Measurements from ENCODE around the gene MGAT4A.
A peak's percentile ranks its signal among the peaks of the same experiment; 100 is the strongest.

The MGAT4A gene

GRCh38 chr2:98658816-98659490 lies 72.0 kb downstream of the MGAT4A start:
- DNase-seq (ENCODE audit: low spot score) = no peak

DNA sequence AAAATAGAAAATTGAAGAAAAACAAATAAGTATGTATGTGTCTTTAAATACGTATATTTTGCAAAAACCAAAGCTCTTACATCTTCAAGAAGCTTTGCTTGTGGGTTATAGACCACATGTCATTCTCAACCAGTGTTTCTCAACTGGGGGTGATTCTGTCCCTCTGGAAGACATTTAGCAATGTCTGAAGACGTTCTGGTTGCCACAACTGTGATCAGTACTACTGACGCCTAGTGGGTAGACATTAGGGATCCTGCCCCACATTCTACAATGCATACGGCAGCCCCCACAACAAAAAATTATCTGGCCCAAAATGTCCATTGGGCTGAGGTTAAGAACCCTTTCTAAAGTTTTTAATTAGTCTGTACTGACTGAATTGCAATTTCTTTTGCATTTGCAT lies 74.1 kb downstream of the MGAT4A start:
- DNase-seq (ENCODE audit: low spot score) = no peak

- no peak for DNase-seq (ENCODE audit: low spot score)
These were observed 76.0 kb downstream of the MGAT4A start for GRCh38 chr2:98654699-98655495.

GRCh38 chr2:98650998-98651397 lies 79.9 kb downstream of the MGAT4A start:
- no peak for DNase-seq (ENCODE audit: low spot score)

DNA sequence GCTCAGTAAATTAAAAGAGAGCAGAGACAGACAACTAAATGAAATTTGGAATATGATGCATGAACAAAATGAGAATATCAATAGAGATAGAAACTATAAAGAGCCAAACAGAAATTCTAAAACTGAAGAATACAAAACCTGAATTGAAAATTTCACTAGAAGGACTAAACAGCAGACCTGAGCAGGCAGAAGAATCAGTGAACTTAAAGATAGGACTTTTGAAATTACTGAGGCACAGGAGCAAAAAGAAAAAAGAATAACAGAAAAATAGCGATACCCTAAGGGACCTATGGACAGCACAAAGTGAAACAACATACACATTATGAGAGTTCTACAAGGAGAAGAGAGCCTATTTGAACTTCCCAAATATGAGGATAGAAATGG lies 80.9 kb downstream of the MGAT4A start:
- no peak for DNase-seq (ENCODE audit: low spot score)

- DNase-seq (ENCODE audit: low spot score) = peak; percentile 83
These were observed 81.6 kb downstream of the MGAT4A start for GRCh38 chr2:98649135-98649991.

DNA sequence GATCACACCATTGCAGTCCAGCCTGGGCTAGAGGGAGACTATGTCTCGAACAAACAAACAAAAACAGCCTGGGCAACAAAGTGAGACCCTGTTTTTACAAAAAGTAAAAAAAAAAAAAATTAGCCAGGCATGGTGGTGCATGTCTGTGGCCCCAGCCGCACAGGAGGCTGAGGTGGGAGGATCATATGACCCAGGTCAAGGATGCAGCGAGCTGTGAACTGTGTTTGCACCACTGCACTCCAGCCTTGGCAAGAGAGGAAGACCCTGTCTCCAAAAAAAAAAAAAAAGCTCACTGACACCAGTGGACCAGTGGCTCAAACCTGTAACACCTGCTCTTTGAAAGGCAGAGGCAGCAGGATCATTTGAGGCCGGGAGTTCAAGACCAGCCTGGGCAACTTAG lies 82.5 kb downstream of the MGAT4A start:
- no peak for DNase-seq (ENCODE audit: low spot score)

DNA sequence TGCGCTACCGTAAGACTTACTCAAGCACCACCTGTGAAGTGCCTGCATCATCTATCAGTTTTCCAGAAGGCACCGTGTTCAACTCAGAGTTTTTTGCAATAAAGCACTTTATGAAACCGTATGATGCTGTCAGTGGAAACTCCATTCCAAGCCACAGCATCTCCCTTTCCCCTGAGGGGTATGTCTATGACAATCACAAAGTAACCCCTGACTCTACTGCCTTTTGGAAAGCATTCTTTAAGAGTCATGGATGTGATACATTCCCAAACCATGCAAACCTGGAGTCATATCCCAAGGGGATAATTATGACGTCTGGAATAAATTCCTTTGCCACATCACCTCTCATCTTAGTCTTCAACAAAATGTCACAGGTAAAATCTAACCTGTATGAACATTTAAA lies 83.3 kb downstream of the MGAT4A start:
- DNase-seq (ENCODE audit: low spot score) = no peak

- DNase-seq (ENCODE audit: low spot score) = no peak
These were observed 87.3 kb downstream of the MGAT4A start for GRCh38 chr2:98643496-98644100.

GRCh38 chr2:98637401-98638147 lies 93.4 kb downstream of the MGAT4A start:
- DNase-seq (ENCODE audit: low spot score) = no peak

- DNase-seq (ENCODE audit: low spot score) = no peak
These were observed 96.4 kb downstream of the MGAT4A start for GRCh38 chr2:98634406-98635092.

DNA sequence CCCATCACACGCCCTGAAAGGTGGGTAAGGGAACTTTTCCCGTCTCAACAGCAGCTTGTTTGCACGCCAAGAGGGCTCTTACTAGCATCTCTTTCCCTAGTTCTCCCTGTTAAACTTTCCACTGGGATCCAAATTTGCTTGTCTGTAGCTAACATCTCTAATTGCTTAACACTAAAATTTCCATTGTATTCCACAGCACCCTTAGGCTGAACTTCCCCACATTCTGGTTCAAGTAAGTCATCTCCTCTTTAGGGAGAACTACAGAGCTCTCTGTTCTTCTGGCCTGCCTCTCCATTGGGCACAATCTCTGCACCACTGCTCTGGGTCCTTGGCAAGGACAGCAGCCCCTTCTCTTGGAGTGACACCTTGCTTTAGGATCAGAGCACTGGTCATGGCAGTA lies 98.6 kb downstream of the MGAT4A start:
- no peak for DNase-seq (ENCODE audit: low spot score)

GRCh38 chr2:98623657-98624056 lies 107.3 kb downstream of the MGAT4A start:
- peak; percentile 5 for DNase-seq (ENCODE audit: low spot score)

- no peak for DNase-seq (ENCODE audit: low spot score)
These were observed 113.8 kb downstream of the MGAT4A start for GRCh38 chr2:98617149-98617548.

- DNase-seq (ENCODE audit: low spot score) = no peak
These were observed 115.5 kb downstream of the MGAT4A start for GRCh38 chr2:98615481-98615880.

DNA sequence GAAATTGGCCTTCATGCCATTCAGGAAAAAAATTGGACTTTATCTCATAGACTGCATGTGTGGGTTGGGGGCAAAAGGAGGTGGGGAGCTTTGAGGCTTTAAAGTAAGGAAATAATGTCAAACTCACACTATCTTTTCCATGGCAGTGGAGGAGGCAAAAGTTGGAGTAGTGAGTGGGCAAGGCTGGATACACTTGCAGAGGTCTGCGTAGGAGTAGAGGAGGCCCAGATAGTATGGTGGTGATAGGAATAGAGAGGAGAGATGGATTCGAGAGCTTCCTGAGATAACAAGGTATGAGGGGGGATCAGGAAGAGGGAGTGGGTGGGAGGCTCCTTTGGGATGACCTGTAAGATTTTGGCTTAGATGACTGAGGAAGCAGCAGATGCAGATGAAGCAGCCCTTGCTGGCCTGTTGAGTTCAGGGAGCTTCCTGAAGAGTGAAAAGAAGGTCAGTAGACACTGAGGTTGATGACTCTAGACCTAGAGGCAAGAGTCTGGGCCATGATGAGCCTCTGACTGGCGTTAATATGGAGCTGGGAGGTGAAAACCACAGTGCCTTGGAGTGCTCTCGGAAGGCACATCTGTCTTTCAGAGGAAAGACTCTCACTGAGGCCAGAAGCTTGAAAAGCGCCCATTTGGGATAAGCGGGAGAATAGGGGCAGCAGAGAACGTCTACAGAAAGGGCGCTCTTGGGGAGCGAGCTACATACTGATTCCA lies 116.8 kb downstream of the MGAT4A start:
- no peak for DNase-seq (ENCODE audit: low spot score)

- DNase-seq (ENCODE audit: low spot score) = no peak
These were observed 121.8 kb downstream of the MGAT4A start for GRCh38 chr2:98608962-98609604.

DNA sequence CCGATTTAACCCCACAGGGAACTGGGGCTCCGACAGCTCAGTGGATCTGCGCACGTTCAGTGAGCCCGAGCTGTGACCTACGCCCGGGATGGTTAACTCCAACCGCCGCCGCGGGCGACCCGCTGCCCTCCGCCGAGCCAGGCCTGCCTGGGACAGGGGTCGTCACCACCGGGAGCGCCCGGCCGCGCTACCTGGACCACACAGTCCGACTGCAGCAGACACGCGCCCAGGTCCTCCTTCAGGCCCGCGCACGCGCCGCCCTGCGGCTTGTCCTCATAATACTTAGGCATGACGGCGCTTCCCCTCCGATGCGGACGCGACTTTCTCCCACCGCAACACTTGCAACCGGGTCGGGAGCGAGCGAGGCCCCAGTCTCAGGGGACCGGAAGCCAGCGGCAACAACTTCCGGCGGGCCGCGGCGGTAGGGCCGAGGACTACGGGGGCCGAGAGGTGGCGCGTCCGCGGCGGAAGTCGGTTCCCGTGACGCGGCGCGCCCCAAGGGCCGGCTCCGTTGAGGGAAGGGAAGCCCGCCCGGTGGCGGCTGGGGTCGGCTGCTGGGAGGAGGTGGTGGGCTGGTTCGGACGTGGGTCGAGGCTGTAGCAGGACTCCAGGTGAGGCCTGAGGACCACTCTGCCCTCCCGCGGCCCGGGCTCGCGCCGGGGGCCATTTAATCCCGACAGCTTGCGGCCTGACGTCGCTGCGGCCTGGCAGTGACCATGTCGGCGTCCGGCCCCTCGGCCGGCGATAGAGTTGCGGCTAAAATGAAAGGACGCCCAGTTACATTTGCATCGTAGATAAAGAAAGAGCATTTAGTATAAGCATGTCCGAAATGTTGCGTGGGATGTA lies 122.6 kb downstream of the MGAT4A start, which contains the start of the genes COA5 and UNC50:
COA5 (minus strand) TSS at position 397 of the 846 bp plus-strand sequence; CDS start at position 290, 107 bp downstream.
UNC50 (plus strand) TSS at position 474 of the 846 bp plus-strand sequence. CDS start 1,171 bp downstream, outside the sequence.
- peak; percentile 83 for DNase-seq (ENCODE audit: low spot score)

DNA sequence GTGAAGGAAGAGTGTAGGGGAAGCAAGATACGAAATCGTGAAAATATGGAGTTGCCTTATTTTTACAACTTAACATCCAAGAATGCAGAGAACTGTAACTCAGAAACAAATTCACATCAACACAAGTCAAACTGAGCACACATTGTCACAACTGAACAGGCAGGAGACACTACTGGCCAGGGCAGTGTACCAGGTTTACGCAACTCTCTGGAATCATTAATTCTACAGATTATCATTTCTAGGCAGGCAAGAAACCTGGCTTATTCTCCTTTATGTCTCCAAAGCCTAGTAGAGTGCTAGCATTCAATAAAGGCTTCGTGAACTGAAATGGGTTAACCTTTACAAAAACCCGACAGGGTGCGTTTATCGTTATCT lies 123.2 kb downstream of the MGAT4A start:
- no peak for DNase-seq (ENCODE audit: low spot score)

Measured in globus pallidus (tissue), 1 donor.